Coronary artery (tissue), 2 donors: ENCODE measurements around the gene KLHL2.

Experiments used
- DNase-seq: peaks from one replicate; pipeline ENCODE4 v3.0.0-alpha.2; 2017; ENCODE audit warnings: low spot score
- H3K27ac ChIP-seq, 2 donors: fragments of 200-600 bp; sonication (generic); one replicate each; pipeline ENCODE4 v1.5.1; 2016 to 2019
- H3K4me3 ChIP-seq: fragments of 200-600 bp; sonication (generic); 2 replicates; pipeline ENCODE4 v1.5.1; 2016; ENCODE audit warnings: mild to moderate bottlenecking, moderate library complexity
- CTCF ChIP-seq: fragments of 200-600 bp; sonication (generic); IDR thresholded peaks from one replicate; pipeline ENCODE4 v1.5.1; 2019; ENCODE audit warnings: antibody characterized with exemption

Gene KLHL2

GRCh38 chr4:165324918-165325304 is 117.5 kb downstream of the KLHL2 start:
- no peak for DNase-seq
- Histone ChIP-seq H3K4me3 (no peak overlapping the region), H3K27ac (no peak overlapping the region)
- no peak for TF ChIP-seq CTCF

- DNase-seq: no peak
Observed at GRCh38 chr4:165325732-165326512, 118.6 kb downstream of the KLHL2 start.

GRCh38 chr4:165326831-165327210 is 119.5 kb downstream of the KLHL2 start:
- DNase-seq: peak; percentile 80
- H3K27ac ChIP-seq: peak overlapping the region; percentile 64 to 78
- TF ChIP-seq CTCF: no peak
- H3K4me3 ChIP-seq: peak overlapping the region; percentile 98

More at GRCh38 chr4:165325732-165326512, 118.6 kb downstream of the KLHL2 start:
- H3K27ac ChIP-seq: peak overlapping the region in 1 of 2 donors; percentile 36
- no peak for TF ChIP-seq CTCF
- H3K4me3 ChIP-seq: peak overlapping the region; percentile 98

GRCh38 chr4:165327211-165328100 is 120.1 kb downstream of the KLHL2 start, which contains the start of gene MSMO1:
Gene MSMO1 (plus strand): TSS chr4:165327669. CDS start chr4:165333371, 5,702 bp downstream.
- DNase-seq: peak; percentile 100
- peak within 1 kb of the TSS; percentile 98 for H3K4me3 ChIP-seq
- no peak for TF ChIP-seq CTCF
- H3K27ac ChIP-seq: peak within 1 kb of the TSS; percentile 79 to 83

GRCh38 chr4:165328101-165328425 is 120.7 kb downstream of the KLHL2 start:
- DNase-seq: no peak
- Histone ChIP-seq H3K27ac (peak overlapping the region; percentile 79 to 83), H3K4me3 (peak overlapping the region; percentile 98)
- TF ChIP-seq CTCF: no peak

- no peak for TF ChIP-seq CTCF
- DNase-seq: no peak
- peak overlapping the region; percentile 98 for H3K4me3 ChIP-seq
- H3K27ac ChIP-seq: peak overlapping the region in 1 of 2 donors; percentile 79
Observed at GRCh38 chr4:165328708-165329107, 121.3 kb downstream of the KLHL2 start.
